PFSK-1 (cell line): ENCODE measurements around the gene C4orf36.

Experiments used
- FOXP2 ChIP-seq: optimal IDR thresholded peaks from 2 replicates; pipeline ENCODE3; 2011; ENCODE audit warnings: borderline replicate concordance, control low read depth, inconsistent platforms; ENCODE audit not compliant: insufficient read depth; ENCODE audit errors: extremely low read length, extremely low read depth
- POLR2AphosphoS5 ChIP-seq: IDR thresholded peaks from 2 replicates; pipeline ENCODE4 v1.6.1; 2012; ENCODE audit warnings: low read depth, mild to moderate bottlenecking, control low read depth, low read length, moderate library complexity
- REST ChIP-seq, 2 experiments: IDR thresholded peaks; 2 replicates each; pipeline versions ENCODE4 v1.6.1 to v1.8.0; 2011 to 2012; ENCODE audit warnings: low read depth in 2 of 2, low read length in 2 of 2, control low read depth in 1 of 2, inconsistent platforms in 1 of 2, mild to moderate bottlenecking in 1 of 2, moderate library complexity in 1 of 2; ENCODE audit not compliant: insufficient read depth in 1 of 2
- SIN3A ChIP-seq: IDR thresholded peaks from 2 replicates; pipeline ENCODE4 v1.6.1; 2012; ENCODE audit warnings: mild to moderate bottlenecking, low read length, moderate library complexity, borderline replicate concordance; ENCODE audit not compliant: insufficient read depth
- TAF1 ChIP-seq: IDR thresholded peaks from 2 replicates; pipeline ENCODE4 v1.6.1; 2012; ENCODE audit warnings: low read length, control low read depth, borderline replicate concordance; ENCODE audit not compliant: insufficient read depth

Gene C4orf36

DNA sequence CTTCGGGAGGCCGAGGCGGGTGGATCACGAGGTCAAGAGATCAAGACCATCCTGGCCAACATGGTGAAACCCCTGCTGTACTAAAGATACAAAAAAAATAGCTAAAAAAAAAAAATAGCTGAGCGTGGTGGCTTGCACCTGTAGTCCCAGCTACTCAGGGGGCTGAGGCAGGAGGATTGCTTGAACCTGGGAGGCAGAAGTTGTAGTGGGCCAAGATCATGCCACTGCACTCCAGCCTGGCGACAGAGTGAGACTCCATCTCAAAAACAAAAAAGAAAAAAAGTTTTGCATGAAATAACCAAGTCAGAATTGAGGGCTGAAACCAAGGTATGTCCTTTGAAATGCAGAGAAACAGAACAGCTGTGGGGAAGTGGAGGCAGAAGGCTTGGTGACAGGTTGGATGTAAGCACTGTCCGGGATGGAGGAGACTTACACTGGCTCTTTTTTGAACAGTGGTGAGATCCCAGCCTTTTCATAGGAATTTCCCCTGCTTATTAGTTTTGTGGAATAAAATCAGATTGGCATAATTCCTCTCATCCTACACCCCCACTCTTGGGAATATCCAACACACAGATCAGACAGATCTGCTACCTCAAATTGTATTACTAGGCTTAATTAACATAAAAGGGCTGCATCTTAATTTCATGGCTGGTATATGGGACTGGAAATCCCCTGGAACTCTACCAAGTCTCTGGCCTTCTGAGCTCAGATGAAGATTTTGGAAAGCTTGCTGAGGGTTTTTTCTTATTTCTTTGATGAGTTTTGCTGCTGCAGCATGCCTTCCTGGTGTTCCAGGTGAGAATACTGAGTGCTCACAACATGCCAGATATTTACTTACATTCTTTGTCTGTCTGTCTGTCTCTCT lies 18.8 kb upstream of the C4orf36 start:
- TF ChIP-seq TAF1 (no peak), SIN3A (no peak), FOXP2 (no peak), REST (IDR thresholded peaks at IDR 0.05; ENCODE audit: insufficient read depth in 1 of 2, low read depth in 2 of 2, low read length in 2 of 2) (no peak), POLR2AphosphoS5 (no peak)

DNA sequence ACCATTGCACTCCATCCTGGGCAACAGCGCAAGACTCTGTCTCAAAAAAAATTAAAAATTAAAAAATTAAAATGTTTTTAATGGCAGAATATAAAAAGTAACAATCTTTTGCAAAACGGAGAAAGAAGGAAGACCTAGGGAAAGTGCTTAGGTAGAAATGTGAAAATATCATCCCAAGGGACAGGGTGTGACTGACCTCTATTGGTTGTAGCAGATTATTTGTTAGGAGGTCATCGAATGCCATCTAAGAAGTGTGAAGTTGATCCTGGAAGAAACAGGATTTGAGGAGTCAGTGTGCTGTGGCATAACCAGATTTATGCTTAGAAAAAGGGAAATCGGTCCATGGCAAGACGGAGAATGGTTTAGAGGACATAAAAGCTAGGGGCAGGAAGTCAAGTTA lies 18.1 kb upstream of the C4orf36 start:
- TF ChIP-seq FOXP2 (no peak), POLR2AphosphoS5 (no peak), REST (IDR thresholded peaks at IDR 0.05; ENCODE audit: insufficient read depth in 1 of 2, low read depth in 2 of 2, low read length in 2 of 2) (no peak), SIN3A (no peak), TAF1 (no peak)

DNA sequence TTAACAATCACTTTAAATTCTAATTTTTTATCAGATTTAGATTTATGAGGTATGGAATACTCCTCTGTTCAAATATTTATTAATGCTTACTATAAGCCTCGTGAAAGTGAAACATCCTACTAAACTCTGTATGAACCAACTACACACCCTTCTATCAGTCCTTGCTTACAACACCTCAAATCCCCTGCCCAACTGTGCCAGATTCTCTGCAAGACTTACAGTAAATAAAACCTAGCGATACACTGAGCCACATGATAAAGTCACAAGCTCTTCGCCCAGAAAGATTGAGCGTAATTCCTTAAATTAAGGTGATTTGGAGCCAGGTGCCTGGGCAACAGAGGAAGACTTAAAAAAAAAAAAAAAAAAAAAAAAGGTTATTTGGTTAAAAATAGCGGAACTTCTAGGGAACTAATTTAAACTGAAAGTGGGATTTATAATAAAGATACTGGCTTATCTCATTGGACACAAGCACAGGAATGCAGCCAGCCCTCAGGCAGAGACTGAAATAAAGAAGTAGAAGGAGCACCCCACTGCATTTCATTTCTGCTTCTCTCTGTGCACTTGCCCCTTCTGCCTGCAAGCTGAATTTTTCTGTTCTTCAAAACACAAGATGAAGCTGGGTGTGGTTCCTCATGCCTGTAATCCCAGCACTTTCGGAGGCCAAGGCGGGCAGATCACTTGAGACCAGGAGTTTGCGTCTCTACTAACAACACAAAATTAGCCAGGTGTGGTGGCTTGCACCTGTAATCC lies 17.5 kb upstream of the C4orf36 start:
- TF ChIP-seq FOXP2 (no peak), SIN3A (no peak), REST (IDR thresholded peaks at IDR 0.05; ENCODE audit: insufficient read depth in 1 of 2, low read depth in 2 of 2, low read length in 2 of 2) (no peak), TAF1 (no peak), POLR2AphosphoS5 (no peak)

DNA sequence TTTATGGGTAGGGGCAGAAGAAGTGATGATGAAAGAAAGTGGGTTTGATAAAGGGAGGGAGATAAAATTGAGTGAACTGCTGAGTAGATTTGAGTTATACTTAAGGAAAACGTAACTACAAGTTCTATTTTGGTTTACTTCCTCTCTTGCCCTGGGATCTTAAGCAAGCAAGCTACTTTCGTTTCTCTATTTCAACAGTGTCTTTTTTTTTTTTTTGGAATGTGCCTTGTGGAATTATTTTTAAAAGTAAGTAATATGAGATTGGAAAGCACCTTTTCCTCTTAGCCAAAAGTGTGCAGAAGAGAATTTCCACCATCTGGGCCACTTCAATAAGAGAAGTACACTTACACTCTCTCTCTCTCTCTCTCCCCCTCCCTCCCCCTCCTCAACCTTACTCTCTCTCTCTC lies 16.0 kb upstream of the C4orf36 start:
- TF ChIP-seq SIN3A, result no peak
- no peak for TF ChIP-seq FOXP2
- no peak for TF ChIP-seq REST (IDR thresholded peaks at IDR 0.05; ENCODE audit: insufficient read depth in 1 of 2, low read depth in 2 of 2, low read length in 2 of 2)
- TF ChIP-seq POLR2AphosphoS5, result no peak
- no peak for TF ChIP-seq TAF1
